ENCODE measurements around the gene PDE11A.

Gene PDE11A

GRCh38 chr2:177660742-177661141 lies 411.8 kb downstream of the PDE11A start:
- DNase-seq = no peak

GRCh38 chr2:177658309-177658708 lies 414.3 kb downstream of the PDE11A start:
- no peak for DNase-seq

- DNase-seq = no peak
Measured at GRCh38 chr2:177651833-177652232, 420.7 kb downstream of the PDE11A start.

DNA sequence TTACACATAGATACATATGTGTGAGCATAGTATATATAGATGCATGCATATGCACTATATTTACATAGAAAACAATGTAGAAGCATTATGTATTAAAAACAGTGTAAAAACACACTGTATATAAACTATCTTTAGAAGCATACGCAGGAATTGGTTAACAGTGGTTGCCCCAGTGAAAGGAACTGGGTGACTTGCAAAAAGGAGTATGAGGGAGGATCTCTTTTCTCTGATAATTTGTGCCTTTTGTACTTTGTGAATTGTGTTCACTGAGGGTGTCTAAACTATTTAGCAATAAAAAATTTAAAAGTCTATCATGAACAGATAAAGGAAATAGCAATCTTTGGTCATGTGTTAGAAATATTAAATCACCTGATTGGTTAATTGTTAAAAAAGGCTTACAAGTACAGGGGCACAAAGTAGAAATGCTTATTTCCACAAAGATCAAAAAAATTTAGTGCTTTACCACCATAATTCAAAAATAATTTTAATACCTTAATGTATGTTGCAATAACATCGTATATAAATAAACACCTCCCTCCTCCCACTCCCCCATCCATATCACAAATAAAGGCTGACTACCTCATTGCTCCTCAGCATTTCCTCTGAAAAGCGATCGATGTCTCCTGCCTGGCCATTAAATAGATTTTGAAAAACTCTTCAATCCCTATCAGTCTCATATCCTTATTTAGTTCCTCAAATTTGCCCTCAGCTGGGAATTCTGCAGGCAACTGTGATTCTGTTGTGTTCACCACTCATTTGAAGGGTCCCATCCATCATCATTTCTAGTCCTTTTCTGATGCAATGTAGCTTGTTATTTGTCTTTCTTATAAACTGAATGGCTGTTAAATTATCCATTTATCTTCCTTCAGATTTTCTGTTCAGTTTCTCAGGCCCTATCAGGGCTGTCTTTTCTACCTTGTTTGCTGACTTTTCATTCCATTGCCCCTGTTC lies 422.7 kb downstream of the PDE11A start:
- no peak for DNase-seq

- no peak for DNase-seq
Measured at GRCh38 chr2:177646791-177647190, 425.8 kb downstream of the PDE11A start.

- DNase-seq = no peak
Measured at GRCh38 chr2:177646241-177646640, 426.3 kb downstream of the PDE11A start.

DNA sequence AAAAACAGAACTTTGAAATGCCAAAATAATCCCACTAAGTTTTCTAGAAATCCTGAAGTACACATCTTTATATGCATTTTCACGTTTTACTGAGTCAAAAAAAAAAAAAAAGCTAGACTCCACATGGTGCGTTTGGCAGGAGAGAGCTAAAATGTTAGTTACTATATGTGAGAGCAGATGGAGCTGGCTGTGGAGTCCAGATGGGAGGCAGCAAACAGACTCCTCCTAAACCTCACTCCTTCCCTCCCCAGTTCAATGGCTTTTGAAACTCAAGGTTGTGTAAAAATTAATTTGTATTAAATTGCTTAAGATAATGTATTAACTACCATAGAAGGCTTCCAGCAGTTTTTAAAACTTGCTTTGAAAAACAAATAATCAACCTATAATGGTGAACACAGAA lies 431.2 kb downstream of the PDE11A start:
- peak; percentile 72 to 84 for DNase-seq

- DNase-seq = no peak
Measured at GRCh38 chr2:177640423-177640822, 432.2 kb downstream of the PDE11A start.

- no peak for DNase-seq
Measured at GRCh38 chr2:177639262-177639914, 433.2 kb downstream of the PDE11A start.

- no peak for DNase-seq
Measured at GRCh38 chr2:177638507-177638906, 434.1 kb downstream of the PDE11A start.

DNA sequence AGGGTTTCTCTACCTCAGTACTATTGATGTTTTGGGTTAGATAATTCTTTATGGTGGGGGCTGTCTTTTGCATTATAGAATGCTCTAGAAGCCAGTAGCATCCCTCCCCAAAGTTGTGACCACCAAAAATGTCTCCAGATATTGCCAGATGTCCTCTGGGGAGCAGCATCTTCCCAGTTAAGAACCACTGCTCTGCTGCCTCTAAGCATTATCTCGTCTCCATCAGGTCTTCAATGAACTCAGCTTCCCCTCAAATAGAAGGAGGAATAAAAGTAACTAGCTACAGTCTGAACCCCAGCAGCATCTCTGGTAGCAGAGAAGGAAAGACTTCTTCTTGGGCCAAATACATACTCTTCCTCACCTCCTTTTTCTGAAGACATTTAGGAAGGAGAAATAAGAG lies 435.9 kb downstream of the PDE11A start:
- DNase-seq = no peak

DNA sequence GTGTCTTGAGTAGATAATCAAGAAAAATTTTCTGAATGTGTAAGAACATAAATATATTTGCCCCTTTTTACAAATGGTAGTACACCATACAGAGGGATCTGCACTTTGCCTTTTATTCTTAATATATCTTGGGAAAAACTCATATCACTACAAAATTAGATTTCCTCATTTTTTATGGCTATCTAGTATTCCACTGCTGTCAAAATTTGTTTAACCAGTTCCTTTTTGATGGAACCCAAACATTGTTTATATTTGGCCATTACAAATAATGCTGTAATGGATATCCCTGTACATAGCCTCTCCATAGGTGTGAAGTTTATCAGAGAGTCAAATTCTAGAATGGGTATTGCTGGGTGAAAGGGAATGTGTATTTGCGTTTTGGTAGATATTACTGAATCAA lies 436.9 kb downstream of the PDE11A start:
- DNase-seq = no peak

- DNase-seq = peak in 1 of 2 experiments; percentile 8
Measured at GRCh38 chr2:177633910-177634294, 438.7 kb downstream of the PDE11A start.

DNA sequence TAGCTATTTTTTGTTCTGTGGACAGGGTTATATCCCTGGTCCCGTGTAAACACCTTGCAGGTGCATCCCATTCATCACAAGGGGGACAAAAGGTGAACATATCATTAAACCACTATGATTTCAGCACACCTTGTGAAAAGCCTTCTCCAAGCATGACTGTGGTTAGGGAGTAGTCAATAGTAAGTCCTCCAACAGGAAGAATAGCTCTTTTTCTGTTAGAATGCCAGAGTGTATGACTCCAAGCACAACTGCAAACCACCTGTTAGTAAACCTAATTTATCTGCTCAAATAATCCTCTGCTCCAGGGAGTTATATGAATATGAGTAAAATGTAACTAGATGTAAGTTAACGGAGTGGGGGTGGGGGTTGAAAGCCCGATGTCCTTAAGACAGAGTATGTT lies 439.5 kb downstream of the PDE11A start:
- DNase-seq = no peak

DNA sequence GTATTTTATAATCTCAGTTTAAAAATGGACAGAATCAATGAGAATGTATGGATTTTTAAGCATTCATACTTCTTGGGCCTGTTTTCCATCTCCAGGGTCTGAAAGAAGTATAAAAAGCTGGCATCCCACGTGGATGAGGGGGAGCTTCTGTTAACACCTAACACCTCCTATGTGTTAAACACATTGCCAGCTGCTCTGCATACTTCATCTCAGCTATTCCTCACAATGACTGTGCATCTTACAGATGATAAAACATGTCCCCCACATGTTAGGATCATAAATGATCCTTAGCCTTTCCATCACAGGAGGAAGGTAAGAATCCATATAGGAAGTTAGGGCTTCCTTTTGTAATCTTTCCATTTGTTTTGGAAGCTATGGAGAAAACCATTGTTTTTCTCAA lies 440.9 kb downstream of the PDE11A start:
- DNase-seq = no peak

GRCh38 chr2:177629357-177630024 lies 443.1 kb downstream of the PDE11A start:
- DNase-seq = no peak

- no peak for DNase-seq
Measured at GRCh38 chr2:177628831-177629230, 443.7 kb downstream of the PDE11A start.

GRCh38 chr2:177625744-177626650 lies 446.6 kb downstream of the PDE11A start:
- peak; percentile 18 to 51 for DNase-seq

GRCh38 chr2:177622521-177622920 lies 450.1 kb downstream of the PDE11A start:
- peak; percentile 28 to 51 for DNase-seq

GRCh38 chr2:177619986-177620385 lies 452.6 kb downstream of the PDE11A start:
- DNase-seq = peak in 1 of 2 experiments; percentile 46

GRCh38 chr2:177619461-177619860 lies 453.1 kb downstream of the PDE11A start:
- DNase-seq = no peak

Measured in NCI-H446 (cell line).